ENCODE measurements around the gene RAP1GAP.

DNA sequence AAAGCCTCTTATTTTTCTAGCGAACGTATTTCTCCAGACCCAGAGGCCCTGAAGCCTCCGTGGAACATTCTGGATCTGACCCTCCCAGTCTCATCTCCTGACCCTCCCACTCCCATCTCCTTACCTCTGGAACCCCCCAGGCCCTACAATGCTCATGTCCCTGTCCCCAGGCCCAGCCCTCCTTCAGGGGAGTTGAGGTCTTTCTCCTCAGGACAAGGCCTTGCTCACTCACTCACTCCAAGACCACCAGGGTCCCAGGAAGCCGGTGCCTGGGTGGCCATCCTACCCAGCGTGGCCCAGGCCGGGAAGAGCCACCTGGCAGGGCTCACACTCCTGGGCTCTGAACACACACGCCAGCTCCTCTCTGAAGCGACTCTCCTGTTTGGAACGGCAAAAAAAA lies 91.2 kb downstream of the RAP1GAP start:
- TF ChIP-seq, protein P1, sequence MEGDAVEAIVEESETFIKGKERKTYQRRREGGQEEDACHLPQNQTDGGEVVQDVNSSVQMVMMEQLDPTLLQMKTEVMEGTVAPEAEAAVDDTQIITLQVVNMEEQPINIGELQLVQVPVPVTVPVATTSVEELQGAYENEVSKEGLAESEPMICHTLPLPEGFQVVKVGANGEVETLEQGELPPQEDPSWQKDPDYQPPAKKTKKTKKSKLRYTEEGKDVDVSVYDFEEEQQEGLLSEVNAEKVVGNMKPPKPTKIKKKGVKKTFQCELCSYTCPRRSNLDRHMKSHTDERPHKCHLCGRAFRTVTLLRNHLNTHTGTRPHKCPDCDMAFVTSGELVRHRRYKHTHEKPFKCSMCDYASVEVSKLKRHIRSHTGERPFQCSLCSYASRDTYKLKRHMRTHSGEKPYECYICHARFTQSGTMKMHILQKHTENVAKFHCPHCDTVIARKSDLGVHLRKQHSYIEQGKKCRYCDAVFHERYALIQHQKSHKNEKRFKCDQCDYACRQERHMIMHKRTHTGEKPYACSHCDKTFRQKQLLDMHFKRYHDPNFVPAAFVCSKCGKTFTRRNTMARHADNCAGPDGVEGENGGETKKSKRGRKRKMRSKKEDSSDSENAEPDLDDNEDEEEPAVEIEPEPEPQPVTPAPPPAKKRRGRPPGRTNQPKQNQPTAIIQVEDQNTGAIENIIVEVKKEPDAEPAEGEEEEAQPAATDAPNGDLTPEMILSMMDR (IDR thresholded peaks at IDR 0.05 in 4 of 5, conservative IDR thresholded peaks at IDR 0.05 in 1 of 5): no peak
- no peak for TF ChIP-seq POLR2A (IDR thresholded peaks at IDR 0.05)

All from gastrocnemius medialis (tissue), 4 donors.